ENCODE data around the gene SETDB1. TPM values are rescaled to one million over a fixed set of nuclear protein-coding genes. Genes with fewer than 3 reads are reported as not detected.

The SETDB1 gene
- total RNA-seq, 1 experiment from 2014 or later, result 49.3 TPM

DNA sequence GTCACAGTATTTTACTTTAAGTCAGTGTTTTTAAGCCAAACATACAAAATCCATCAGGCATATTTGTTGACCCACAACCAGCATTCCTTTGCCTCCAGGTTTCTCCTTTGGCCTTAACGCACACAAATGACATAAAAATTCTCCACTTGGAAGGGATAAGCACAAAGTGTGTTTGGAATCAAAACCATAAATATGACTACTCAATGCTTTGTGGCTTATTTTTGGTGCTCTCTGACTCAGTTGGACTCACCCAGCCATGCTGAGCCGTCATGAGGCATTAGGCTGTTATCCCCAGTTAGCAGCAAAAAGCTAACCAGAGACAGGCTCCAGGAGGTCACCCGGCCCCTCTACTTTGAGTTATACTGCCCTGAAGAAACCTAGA lies 83.0 kb downstream of the SETDB1 start:
- in situ Hi-C loops (cut with HindIII; ENCODE audit: low pct_unique_long_range_greater_than_20kb, low sequenced_read_pairs), result no loop called here
- no peak for DNase-seq (ENCODE audit: low read depth, low spot score)

DNA sequence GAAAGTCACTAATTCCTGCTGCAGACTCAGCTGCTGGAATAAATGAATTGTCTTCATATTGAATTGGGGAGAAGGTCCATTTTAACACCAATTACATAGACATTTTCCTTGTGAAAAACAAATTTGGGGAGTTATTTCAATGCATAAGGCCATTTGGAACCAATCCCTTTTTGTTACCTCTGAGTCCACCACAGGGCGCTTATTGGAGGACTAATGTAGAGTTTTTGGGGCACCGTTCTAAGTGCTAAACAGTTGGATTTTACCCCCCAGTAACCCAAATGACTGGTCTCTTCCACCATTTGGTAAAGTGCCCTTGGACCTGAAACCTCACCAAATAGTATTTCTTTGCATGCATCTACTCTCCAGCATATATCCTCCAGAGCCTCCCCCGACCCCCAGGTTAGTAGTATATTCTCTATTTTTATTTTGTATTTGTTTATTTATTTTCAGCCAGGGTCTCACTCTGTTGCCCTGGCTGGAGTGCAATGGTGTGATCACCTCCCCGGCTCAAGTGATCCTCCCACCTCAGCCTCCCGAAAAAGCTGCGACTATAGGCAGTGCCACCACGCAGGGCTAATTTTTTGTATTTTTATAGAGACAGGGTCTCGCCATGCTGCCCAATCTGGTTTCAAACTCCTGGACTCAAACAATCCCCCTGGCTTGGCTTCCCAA lies 83.6 kb downstream of the SETDB1 start:
- DNase-seq (ENCODE audit: low read depth, low spot score), result no peak
- in situ Hi-C loops (cut with HindIII; ENCODE audit: low pct_unique_long_range_greater_than_20kb, low sequenced_read_pairs), result no loop called here

DNA sequence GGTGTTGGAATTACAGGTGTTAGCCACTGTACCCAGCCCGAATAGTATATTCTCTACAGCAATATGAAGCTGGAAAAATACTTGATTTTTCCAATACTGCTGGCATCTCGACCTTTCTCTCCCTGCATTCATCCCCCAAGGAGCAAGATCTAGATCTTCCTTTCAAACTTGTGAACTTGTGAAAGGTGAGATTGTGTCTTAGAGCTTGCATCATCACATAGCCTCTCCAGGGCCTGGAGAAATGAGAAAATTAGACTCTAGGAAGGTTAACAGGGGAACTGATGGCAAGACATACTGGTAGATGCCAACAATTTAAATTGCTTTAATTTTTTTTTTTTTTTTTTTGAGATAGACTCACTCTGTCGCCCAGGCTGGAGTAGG lies 84.2 kb downstream of the SETDB1 start:
- no peak for DNase-seq (ENCODE audit: low read depth, low spot score)
- in situ Hi-C loops (cut with HindIII; ENCODE audit: low pct_unique_long_range_greater_than_20kb, low sequenced_read_pairs), result no loop called here

DNA sequence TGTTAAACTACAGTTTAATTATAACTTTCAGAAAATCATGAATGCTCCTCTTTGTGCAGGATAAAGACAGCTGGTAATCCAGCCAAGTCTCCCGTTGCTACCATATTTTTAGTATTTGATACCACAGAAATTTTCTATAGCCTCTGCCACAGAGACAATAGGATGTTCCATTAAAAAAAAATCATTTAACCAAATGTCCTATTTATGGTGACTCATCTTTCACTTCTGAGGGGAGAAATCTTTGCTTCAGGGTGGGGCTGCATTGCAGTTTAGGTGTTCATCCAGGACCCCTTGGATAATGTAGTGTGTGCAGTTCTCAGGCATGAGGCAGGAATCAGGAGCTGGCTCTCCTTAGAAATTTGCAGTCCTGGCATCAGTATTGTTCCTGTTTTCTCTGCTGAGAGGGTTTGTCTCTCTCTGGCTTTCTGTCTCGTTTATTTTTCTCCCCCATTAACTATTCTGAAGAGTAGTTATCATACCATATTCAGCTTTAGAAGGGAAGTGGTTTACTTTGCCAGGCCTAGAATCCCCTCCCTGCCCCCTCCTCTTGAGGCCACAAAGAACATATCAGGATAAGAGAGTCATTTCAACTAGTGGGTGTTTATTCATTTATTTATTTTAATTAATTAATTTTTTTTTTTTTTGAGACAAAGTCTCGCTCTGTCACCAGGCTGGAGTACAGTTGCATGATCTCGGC lies 85.1 kb downstream of the SETDB1 start:
- DNase-seq (ENCODE audit: low read depth, low spot score), result no peak
- in situ Hi-C loops (cut with HindIII; ENCODE audit: low pct_unique_long_range_greater_than_20kb, low sequenced_read_pairs), result no loop called here

DNA sequence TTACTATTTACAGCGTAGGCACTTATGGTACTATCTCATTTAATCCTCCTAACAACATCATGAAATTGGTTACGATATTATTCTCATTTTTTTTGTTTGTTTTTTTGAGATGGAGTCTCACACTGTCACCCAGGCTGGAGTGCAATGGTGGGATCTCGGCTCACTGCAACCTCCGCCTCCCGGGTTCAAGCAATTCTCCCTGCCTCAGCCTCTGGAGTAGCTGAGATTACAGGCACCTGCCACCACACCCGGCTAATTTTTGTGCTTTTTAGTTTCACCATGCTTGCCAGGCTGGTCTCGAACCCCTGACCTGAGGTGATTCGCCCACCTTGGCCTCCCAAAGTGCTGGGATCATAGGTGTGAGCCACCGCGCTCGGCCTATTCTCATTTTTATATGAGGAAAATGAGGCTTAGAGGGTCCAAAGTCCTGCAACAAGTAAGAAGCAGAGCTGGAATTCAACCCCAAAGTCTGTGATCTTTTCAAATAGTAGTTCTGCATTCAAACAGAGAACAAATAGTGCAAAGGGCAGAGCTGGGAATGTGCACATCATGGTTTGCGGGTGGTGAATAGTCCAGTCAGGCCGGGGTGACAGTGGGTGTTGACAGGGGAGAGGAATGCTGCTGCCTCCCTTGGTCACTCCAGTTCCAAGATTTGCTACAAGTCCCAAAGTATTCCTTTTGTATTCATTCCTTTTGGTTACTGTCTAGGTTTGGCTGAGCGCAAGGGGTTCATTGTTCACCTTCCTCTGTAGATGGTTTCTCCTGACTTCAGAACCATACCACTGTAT lies 86.7 kb downstream of the SETDB1 start:
- in situ Hi-C loops (cut with HindIII; ENCODE audit: low pct_unique_long_range_greater_than_20kb, low sequenced_read_pairs), result no loop called here
- no peak for DNase-seq (ENCODE audit: low read depth, low spot score)

DNA sequence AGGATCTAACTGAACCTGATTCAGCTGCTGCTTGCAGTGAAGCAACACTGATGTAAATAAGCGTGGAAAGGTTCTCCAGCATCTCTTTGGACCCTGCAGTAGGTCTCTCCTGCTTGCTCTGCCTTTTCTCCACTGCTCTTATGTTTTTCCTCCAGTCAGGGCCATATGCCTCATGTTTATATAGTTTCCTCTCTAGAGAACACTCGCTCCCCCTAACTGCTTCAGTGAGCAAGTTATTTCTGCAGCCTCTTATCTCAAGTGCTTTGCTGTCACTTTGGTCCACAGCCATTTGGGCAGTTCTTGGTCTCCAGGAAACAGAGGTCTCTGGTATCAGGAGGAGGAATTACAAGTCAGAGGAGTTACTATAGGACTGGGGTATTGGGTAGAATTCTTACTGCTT lies 87.4 kb downstream of the SETDB1 start:
- DNase-seq (ENCODE audit: low read depth, low spot score), result no peak
- in situ Hi-C loops (cut with HindIII; ENCODE audit: low pct_unique_long_range_greater_than_20kb, low sequenced_read_pairs), result no loop called here

Other genes with a start within 250 kb of the SETDB1 start
- gene GOLPH3L, start 229.2 kb upstream of the SETDB1 start, total RNA-seq (2014; rRNA removed; shearing (Covaris generic)), result 6.6 and 7.7 TPM in 2 replicates
- 8.9 and 12.5 TPM in 2 replicates for gene HORMAD1, start 205.5 kb upstream of the SETDB1 start, total RNA-seq (2014; rRNA removed; shearing (Covaris generic))
- gene CTSS, start 160.6 kb upstream of the SETDB1 start, total RNA-seq (2014; rRNA removed; shearing (Covaris generic)), result 2.5 and 4.4 TPM in 2 replicates
- 0.69 and 0.74 TPM in 2 replicates for gene CTSK, start 118.1 kb upstream of the SETDB1 start, total RNA-seq (2014; rRNA removed; shearing (Covaris generic))
- gene ARNT, start 49.8 kb upstream of the SETDB1 start, total RNA-seq (2014; rRNA removed; shearing (Covaris generic)), result 21.6 and 21.9 TPM in 2 replicates
- gene CTXND2, start 39.2 kb upstream of the SETDB1 start, total RNA-seq (2014; rRNA removed; shearing (Covaris generic)), result not detected in 2 replicates
- gene CERS2, start 48.5 kb downstream of the SETDB1 start, total RNA-seq (2014; rRNA removed; shearing (Covaris generic)), result 133 and 162 TPM in 2 replicates
- 0.48 and 1.1 TPM in 2 replicates for gene ANXA9, start 55.9 kb downstream of the SETDB1 start, total RNA-seq (2014; rRNA removed; shearing (Covaris generic))
- 11.3 and 13.6 TPM in 2 replicates for gene MINDY1, start 80.5 kb downstream of the SETDB1 start, total RNA-seq (2014; rRNA removed; shearing (Covaris generic))
- gene PRUNE1, start 82.1 kb downstream of the SETDB1 start, total RNA-seq (2014; rRNA removed; shearing (Covaris generic)), result 13.9 and 16.2 TPM in 2 replicates
- 0.11 and 0.16 TPM in 2 replicates for gene BNIPL, start 110.2 kb downstream of the SETDB1 start, total RNA-seq (2014; rRNA removed; shearing (Covaris generic))
- gene C1orf56, start 121.4 kb downstream of the SETDB1 start, total RNA-seq (2014; rRNA removed; shearing (Covaris generic)), result 16.0 and 17.9 TPM in 2 replicates
- gene CDC42SE1, start 133.3 kb downstream of the SETDB1 start, total RNA-seq (2014; rRNA removed; shearing (Covaris generic)), result 95.8 and 99.9 TPM in 2 replicates
- gene MLLT11, start 134.0 kb downstream of the SETDB1 start, total RNA-seq (2014; rRNA removed; shearing (Covaris generic)), result 3.5 and 3.6 TPM in 2 replicates
- 6.7 and 8.1 TPM in 2 replicates for gene GABPB2, start 144.4 kb downstream of the SETDB1 start, total RNA-seq (2014; rRNA removed; shearing (Covaris generic))
- gene SEMA6C, start 220.3 kb downstream of the SETDB1 start, total RNA-seq (2014; rRNA removed; shearing (Covaris generic)), result 0.53 and 1.1 TPM in 2 replicates
- not detected in 2 replicates for gene TNFAIP8L2, start 230.3 kb downstream of the SETDB1 start, total RNA-seq (2014; rRNA removed; shearing (Covaris generic))
- gene LYSMD1, start 239.5 kb downstream of the SETDB1 start, total RNA-seq (2014; rRNA removed; shearing (Covaris generic)), result 17.7 and 22.1 TPM in 2 replicates
- 90.9 and 110 TPM in 2 replicates for gene SCNM1, start 239.8 kb downstream of the SETDB1 start, total RNA-seq (2014; rRNA removed; shearing (Covaris generic))
- 0.80 and 1.2 TPM in 2 replicates for gene TMOD4, start 249.6 kb downstream of the SETDB1 start, total RNA-seq (2014; rRNA removed; shearing (Covaris generic))